HCT116 (cell line): Measurements from ENCODE around the gene CHRNA4.

Experiments used
- CTCF ChIP-seq, 3 experiments: fragments of 200-600 bp in 1 of 3; sonication (generic) in 1 of 3; IDR thresholded peaks in 2 of 3; conservative IDR thresholded peaks in 1 of 3; 2 replicates each; pipeline ENCODE4 v1.5.1; 2012 to 2017; ENCODE audit warnings: low read depth in 2 of 3, low read length in 2 of 3, antibody characterized with exemption in 1 of 3, borderline replicate concordance in 1 of 3, control low read depth in 1 of 3, mild to moderate bottlenecking in 1 of 3, mixed read lengths in 1 of 3, mixed run types in 1 of 3, moderate library complexity in 1 of 3; ENCODE audit not compliant: insufficient read depth in 1 of 3
- EZH2 ChIP-seq: fragments of 200-600 bp; sonication (generic); IDR thresholded peaks from 2 replicates; pipeline ENCODE4 v1.6.1; 2017; ENCODE audit warnings: antibody characterized with exemption, mixed run types
- EZH2phosphoT487 ChIP-seq: fragments of 200-600 bp; IDR thresholded peaks from 2 replicates; pipeline ENCODE4 v1.6.1; 2018; ENCODE audit warnings: antibody characterized with exemption, borderline replicate concordance
- JUND ChIP-seq: IDR thresholded peaks from 2 replicates; pipeline ENCODE4 v1.6.1; 2012
- MAX ChIP-seq: IDR thresholded peaks from 2 replicates; pipeline ENCODE4 v1.6.1; 2012
- POLR2A ChIP-seq: IDR thresholded peaks from 2 replicates; pipeline ENCODE4 v1.7.0; 2011; ENCODE audit warnings: borderline replicate concordance; ENCODE audit not compliant: insufficient read depth, insufficient read length; ENCODE audit errors: extremely low read depth
- RAD21 ChIP-seq: IDR thresholded peaks from 2 replicates; pipeline ENCODE4 v1.6.1; 2012; ENCODE audit warnings: low read depth, mild to moderate bottlenecking
- REST ChIP-seq: IDR thresholded peaks from 2 replicates; pipeline ENCODE4 v1.6.1; 2012; ENCODE audit warnings: low read depth

GRCh38 chr20:63373996-63374395 is 12.8 kb upstream of the CHRNA4 start:
- TF ChIP-seq POLR2A (no peak), CTCF (IDR thresholded peaks at IDR 0.05 in 2 of 3, conservative IDR thresholded peaks at IDR 0.05 in 1 of 3; ENCODE audit: borderline replicate concordance in 1 of 3, insufficient read depth in 1 of 3, low read depth in 2 of 3, low read length in 2 of 3) (no peak), RAD21 (no peak), EZH2 (no peak), JUND (no peak), EZH2phosphoT487 (no peak), REST (no peak), MAX (no peak)
